ENCODE data around the gene SAFB.

GRCh38 chr19:5645409-5645808, 22.5 kb downstream of the SAFB start:
- TF ChIP-seq CTCF (IDR thresholded peaks at IDR 0.05; ENCODE audit: low read depth, low read length) (no peak), EZH2phosphoT487 (IDR thresholded peaks at IDR 0.05; ENCODE audit: low read depth) (no peak)
